GM18517 (cell line): Measurements from ENCODE around the gene C1QTNF12.
"Not testable (repeated sequence)": the region's sequence is repeated elsewhere in the genome, so short reads cannot be mapped to it uniquely, and the experiment has no call there.

ENCODE experiments used
- ATAC-seq: cut with Tn5 transposase; IDR thresholded peaks from one replicate; pipeline ENCODE4 v1.9.1; 2021; ENCODE audit warnings: mild to moderate bottlenecking, moderate library complexity; ENCODE audit not compliant: unreplicated experiment

C1QTNF12 gene

GRCh38 chr1:1200876-1201810 is 45.4 kb downstream of the C1QTNF12 start:
- ATAC-seq: no peak

- no peak for ATAC-seq
These were observed 46.3 kb downstream of the C1QTNF12 start for GRCh38 chr1:1199961-1200875.

- ATAC-seq: no peak
These were observed 47.2 kb downstream of the C1QTNF12 start for GRCh38 chr1:1199141-1199960.

GRCh38 chr1:1198423-1199140 is 47.9 kb downstream of the C1QTNF12 start:
- no peak for ATAC-seq

GRCh38 chr1:1197551-1198422 is 48.7 kb downstream of the C1QTNF12 start:
- no peak for ATAC-seq

GRCh38 chr1:1197188-1197500 is 49.4 kb downstream of the C1QTNF12 start:
- no peak for ATAC-seq

- no peak for ATAC-seq
These were observed 49.9 kb downstream of the C1QTNF12 start for GRCh38 chr1:1196431-1197187.

- not testable (repeated sequence) for ATAC-seq
These were observed 50.8 kb downstream of the C1QTNF12 start for GRCh38 chr1:1195726-1196125.

GRCh38 chr1:1194723-1195122 is 51.8 kb downstream of the C1QTNF12 start:
- ATAC-seq: no peak
